Measurements from ENCODE around the gene GAD2. TPM values are rescaled to one million over a fixed set of nuclear protein-coding genes. Genes with fewer than 3 reads are reported as not detected.

The GAD2 gene
- total RNA-seq (ENCODE audit: low replicate concordance) = 15.3 and 16.9 TPM in 2 replicates
- long read RNA-seq, full-length matches to known transcripts = 14 of 19 reads
- long read RNA-seq, partial matches to known transcripts = 4 of 19 reads
- long read RNA-seq, other reads (novel, unspliced or antisense) = 1 of 19 reads

- peaks cover 14% of the 10 kb centered on the region for H3K4me1 Mint-ChIP-seq (ENCODE audit: unreplicated experiment)
- peaks cover 95% of the 10 kb centered on the region for H3K27me3 Mint-ChIP-seq
- no peaks in the 10 kb centered on the region for H3K9me3 Mint-ChIP-seq
- H3K27ac Mint-ChIP-seq = peak within 1 kb of the TSS; percentile 82
- DNase-seq (ENCODE audit: extremely low spot score, unreplicated experiment) = no peak
- H3K4me3 Mint-ChIP-seq = peak within 1 kb of the TSS; percentile 86
- H3K36me3 Mint-ChIP-seq = no peaks in the 10 kb centered on the region
- TF ChIP-seq CTCF (conservative IDR thresholded peaks at IDR 0.05) = no peak
These were observed at the start of gene GAD2 for GRCh38 chr10:26216585-26217395. Gene GAD2, plus strand, starts transcription at chr10:26216774. Its CDS starts 36 bp downstream, at chr10:26216810.

GRCh38 chr10:26169466-26169865, 47.1 kb upstream of the GAD2 start:
- TF ChIP-seq CTCF (conservative IDR thresholded peaks at IDR 0.05) = no peak
- no peaks in the 10 kb centered on the region for H3K9me3 Mint-ChIP-seq
- no peaks in the 10 kb centered on the region for H3K36me3 Mint-ChIP-seq
- H3K4me1 Mint-ChIP-seq (ENCODE audit: unreplicated experiment) = no peaks in the 10 kb centered on the region
- no peak overlapping the region for H3K4me3 Mint-ChIP-seq
- no peaks in the 10 kb centered on the region for H3K27me3 Mint-ChIP-seq
- H3K27ac Mint-ChIP-seq = no peak overlapping the region
- DNase-seq (ENCODE audit: extremely low spot score, unreplicated experiment) = no peak

- H3K27ac Mint-ChIP-seq = no peak overlapping the region
- TF ChIP-seq CTCF (conservative IDR thresholded peaks at IDR 0.05) = no peak
- H3K27me3 Mint-ChIP-seq = no peaks in the 10 kb centered on the region
- H3K4me3 Mint-ChIP-seq = no peak overlapping the region
- no peaks in the 10 kb centered on the region for H3K36me3 Mint-ChIP-seq
- H3K4me1 Mint-ChIP-seq (ENCODE audit: unreplicated experiment) = no peaks in the 10 kb centered on the region
- DNase-seq (ENCODE audit: extremely low spot score, unreplicated experiment) = no peak
- no peaks in the 10 kb centered on the region for H3K9me3 Mint-ChIP-seq
These were observed 44.4 kb upstream of the GAD2 start for GRCh38 chr10:26172131-26172530.

GRCh38 chr10:26173837-26174236, 42.7 kb upstream of the GAD2 start:
- TF ChIP-seq CTCF (conservative IDR thresholded peaks at IDR 0.05) = no peak
- Mint-ChIP-seq H3K4me1 (ENCODE audit: unreplicated experiment) (no peaks in the 10 kb centered on the region), H3K27me3 (no peaks in the 10 kb centered on the region), H3K36me3 (no peaks in the 10 kb centered on the region), H3K27ac (no peak overlapping the region), H3K4me3 (no peak overlapping the region), H3K9me3 (no peaks in the 10 kb centered on the region)
- DNase-seq (ENCODE audit: extremely low spot score, unreplicated experiment) = no peak

GRCh38 chr10:26177341-26177740, 39.2 kb upstream of the GAD2 start:
- no peaks in the 10 kb centered on the region for H3K36me3 Mint-ChIP-seq
- H3K4me3 Mint-ChIP-seq = no peak overlapping the region
- no peaks in the 10 kb centered on the region for H3K27me3 Mint-ChIP-seq
- no peak overlapping the region for H3K27ac Mint-ChIP-seq
- TF ChIP-seq CTCF (conservative IDR thresholded peaks at IDR 0.05) = no peak
- DNase-seq (ENCODE audit: extremely low spot score, unreplicated experiment) = no peak
- H3K4me1 Mint-ChIP-seq (ENCODE audit: unreplicated experiment) = no peaks in the 10 kb centered on the region
- no peaks in the 10 kb centered on the region for H3K9me3 Mint-ChIP-seq
